ENCODE results near the gene RCN1. TPM values are rescaled to one million over a fixed set of nuclear protein-coding genes. Genes with fewer than 3 reads are reported as not detected.

RCN1 gene
- total and polyA plus RNA-seq, 2 of the 8 experiments (the other 6 are each of a cell fraction or from before 2014, with no cell fraction given): 45.1 to 123 TPM

- no peak for DNase-seq (ENCODE audit: low read depth in 1 of 2, low spot score in 2 of 2)
- Histone ChIP-seq H3K36me3 (ENCODE audit: control insufficient read depth in 2 of 4, insufficient read depth in 4 of 4, low read length in 3 of 4) (no peaks in the 10 kb centered on the region), H3K79me2 (ENCODE audit: control insufficient read depth in 1 of 2, insufficient read depth in 2 of 2, low read length in 2 of 2) (no peaks in the 10 kb centered on the region), H3K27me3 (replicated peaks in 1 of 4; ENCODE audit: control insufficient read depth in 3 of 4, extremely low read depth in 1 of 4, insufficient read depth in 3 of 4, low read length in 3 of 4) (no peaks in the 10 kb centered on the region), H3K9ac (replicated peaks in 1 of 4; ENCODE audit: extremely low read depth in 1 of 4, low read depth in 3 of 4, low read length in 3 of 4) (no peak overlapping the region), H3K23me2 (ENCODE audit: low read depth, low read length) (no peaks in the 10 kb centered on the region), H4K91ac (replicated peaks; ENCODE audit: insufficient read length, low read length) (no peak overlapping the region), H4K8ac (ENCODE audit: extremely low read depth, insufficient read depth, low read length) (no peak overlapping the region; the same call in 1 of the 2 replicates), H3K9me3 (ENCODE audit: insufficient read depth in 2 of 2, low read depth in 1 of 2, low read length in 1 of 2) (no peaks in the 10 kb centered on the region), H2AFZ (ENCODE audit: low read length) (no peak overlapping the region), H3K14ac (ENCODE audit: insufficient read length) (no peak overlapping the region), H4K5ac (ENCODE audit: insufficient read length, low read depth, low read length) (no peak overlapping the region), H2BK5ac (ENCODE audit: low read depth, low read length) (no peak overlapping the region), H3K23ac (ENCODE audit: insufficient read length) (no peak overlapping the region), H2BK120ac (replicated peaks; ENCODE audit: low read depth, low read length) (no peak overlapping the region), H3K4ac (replicated peaks; ENCODE audit: insufficient read length, low read depth, low read length) (no peak overlapping the region), H3K4me3 (ENCODE audit: extremely low read depth in 1 of 4, insufficient read depth in 2 of 4, low read depth in 3 of 4, low read length in 4 of 4) (no peak overlapping the region), H3K79me1 (ENCODE audit: low read depth, low read length) (no peaks in the 10 kb centered on the region), H3K18ac (ENCODE audit: extremely low read depth, low read length) (no peak overlapping the region), H3K4me1 (replicated peaks in 1 of 4; ENCODE audit: control insufficient read depth in 3 of 4, insufficient read depth in 4 of 4, low read length in 3 of 4) (peaks cover 2 to 8% (median 6%) of the 10 kb centered on the region in 4 experiments; a peak in 6 of 7 replicates), H3K27ac (ENCODE audit: low read depth, low read length) (no peak overlapping the region), H3K4me2 (ENCODE audit: insufficient read depth in 1 of 2, low read depth in 2 of 2, low read length in 2 of 2) (no peak overlapping the region), H2BK12ac (ENCODE audit: low read depth, low read length) (no peak overlapping the region), H2BK20ac (ENCODE audit: low read length) (no peak overlapping the region), H4K20me1 (replicated peaks in 1 of 2; ENCODE audit: control insufficient read depth in 1 of 2, insufficient read depth in 2 of 2, low read length in 2 of 2) (no peaks in the 10 kb centered on the region), H3K56ac (replicated peaks; ENCODE audit: insufficient read length, low read depth, low read length) (no peak overlapping the region), H2BK15ac (ENCODE audit: low read length) (no peak overlapping the region), H2AK5ac (ENCODE audit: low read depth, low read length) (no peak overlapping the region)
- ChIA-PET CTCF (ENCODE audit: partially characterized antibody) (interaction anchor here (0.6 to 14.6 kb wide), 9 partner anchors 14 to 1464 kb away, joined by 3 to 187 read pairs (median 3); no protein-coding TSS in a partner anchor), POLR2A (ENCODE audit: partially characterized antibody) (interaction anchor here (0.8 to 2.5 kb wide), 2 partner anchors 19 to 23 kb away, joined by 3 to 9 read pairs; partner anchors contain the start of gene RCN1)
- 89% methylated on average over 13 of the region's 13 CpGs; no CpG with 5 or more reads in 1 of the 2 experiments for WGBS, 2 experiments (ENCODE audit: extremely low coverage in 1 of 2, insufficient coverage in 1 of 2, insufficient read length in 1 of 2, insufficient replicate concordance in 2 of 2, low coverage in 1 of 2, low lambda C conversion rate in 2 of 2, missing lambda C conversion rate in 1 of 2)
- no peak for FAIRE-seq
- TF ChIP-seq NRF1 (IDR thresholded peaks at IDR 0.05; ENCODE audit: low read depth, low read length) (no peak), EP300 (IDR thresholded peaks at IDR 0.05; ENCODE audit: borderline replicate concordance in 1 of 2, low read depth in 2 of 2, low read length in 2 of 2) (no peak), ZNF274 (IDR thresholded peaks at IDR 0.05; ENCODE audit: borderline replicate concordance, extremely low read depth, low read length) (no peak), EGR1 (IDR thresholded peaks at IDR 0.05; ENCODE audit: borderline replicate concordance, low read depth, low read length) (no peak), CHD2 (IDR thresholded peaks at IDR 0.05; ENCODE audit: low read length) (no peak), SP2 (IDR thresholded peaks at IDR 0.05; ENCODE audit: low read length) (no peak), CTCF (IDR thresholded peaks at IDR 0.05; ENCODE audit: control extremely low read depth in 1 of 3, insufficient read depth in 1 of 3, low read depth in 1 of 3, low read length in 3 of 3) (no peak), HDAC6 (IDR thresholded peaks at IDR 0.05; ENCODE audit: low read depth, low read length) (no peak), KDM5A (IDR thresholded peaks at IDR 0.05; ENCODE audit: low read length) (no peak), SAP30 (IDR thresholded peaks at IDR 0.05; ENCODE audit: insufficient read depth, insufficient replicate concordance, low read length) (no peak)
Measured at GRCh38 chr11:32068134-32068870, 22.6 kb upstream of the RCN1 start.

All from H1 (cell line).